ENCODE results near the gene HSDL2.
"Not testable (repeated sequence)": the region's sequence is repeated elsewhere in the genome, so short reads cannot be mapped to it uniquely, and the experiment has no call there.

The HSDL2 gene

DNA sequence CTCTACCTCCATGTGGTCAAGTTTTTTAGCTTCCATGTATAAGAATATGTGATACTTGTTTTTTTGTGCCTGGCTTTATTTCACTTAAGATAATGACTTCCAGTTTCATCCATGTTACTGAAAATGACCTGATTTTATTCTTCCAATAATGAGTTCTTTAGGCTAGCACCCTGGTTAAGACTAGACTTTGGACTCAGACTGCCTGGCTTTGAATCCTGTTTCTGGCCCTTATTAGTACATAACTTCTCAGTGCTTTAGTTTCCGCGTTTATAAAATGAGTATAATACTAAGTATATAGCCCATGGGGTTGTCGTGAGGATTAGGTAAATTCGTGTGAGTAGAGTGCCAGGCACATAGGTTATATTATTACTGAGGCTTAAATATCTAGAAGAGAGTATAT lies 125.2 kb downstream of the HSDL2 start:
- DNase-seq: no peak

DNA sequence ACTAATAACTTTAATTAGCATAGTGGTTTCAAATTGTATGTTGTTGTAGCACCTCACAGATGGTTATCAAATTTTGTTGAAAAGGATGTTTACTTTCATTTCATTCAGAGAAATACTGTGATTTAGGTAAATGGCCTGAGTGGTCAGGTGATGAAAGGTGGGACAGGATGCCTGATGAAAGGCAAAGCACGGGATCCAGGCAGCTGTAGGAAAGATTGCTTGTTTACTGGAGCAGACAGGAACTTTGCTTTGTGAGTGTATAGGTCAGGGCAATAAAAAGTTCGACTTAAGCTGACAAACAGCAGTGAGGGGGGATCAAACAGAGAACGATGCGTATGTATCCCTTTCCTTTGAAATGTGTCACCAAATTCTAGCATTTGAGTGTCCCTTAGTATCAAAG lies 125.7 kb downstream of the HSDL2 start:
- DNase-seq: no peak

- DNase-seq: no peak
Measured at GRCh38 chr9:112506571-112506970, 126.7 kb downstream of the HSDL2 start.

DNA sequence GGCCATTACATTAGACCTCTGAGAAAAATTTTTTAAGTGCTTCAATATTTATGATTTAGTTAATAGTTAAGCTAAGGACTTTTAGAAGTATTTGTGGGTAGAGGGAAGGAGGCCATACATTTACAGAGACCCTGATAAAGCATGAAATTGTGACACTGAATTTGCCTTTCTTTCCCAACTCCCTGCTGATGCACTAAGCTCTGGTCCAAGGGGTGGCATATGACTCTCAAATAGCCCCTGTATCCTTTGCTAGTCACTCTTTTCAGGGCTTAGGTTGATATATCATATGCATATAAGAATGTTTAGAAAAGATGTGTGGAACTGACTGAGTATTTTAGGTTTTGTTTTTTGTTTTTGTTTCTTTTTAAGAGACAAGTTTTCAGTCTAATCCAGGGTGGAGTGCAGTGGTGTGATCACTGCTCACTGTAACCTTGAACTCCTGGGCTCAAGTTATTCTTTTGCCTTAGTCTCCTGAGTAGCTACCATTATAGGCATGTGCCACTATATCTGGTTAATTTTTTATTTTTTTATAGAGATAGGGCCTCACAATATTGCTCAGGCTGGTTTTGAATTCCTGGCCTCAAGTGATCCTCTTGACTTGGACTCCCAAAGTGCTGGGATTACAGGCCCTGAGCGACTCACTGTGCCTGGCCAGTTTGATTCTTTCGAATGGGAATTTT lies 127.2 kb downstream of the HSDL2 start:
- no peak for DNase-seq

GRCh38 chr9:112508377-112508776 lies 128.5 kb downstream of the HSDL2 start:
- DNase-seq: no peak

GRCh38 chr9:112512377-112512776 lies 132.5 kb downstream of the HSDL2 start:
- DNase-seq: not testable (repeated sequence)

- no peak for DNase-seq
Measured at GRCh38 chr9:112516769-112517168, 136.9 kb downstream of the HSDL2 start.

GRCh38 chr9:112520069-112520468 lies 140.2 kb downstream of the HSDL2 start:
- DNase-seq: no peak

DNA sequence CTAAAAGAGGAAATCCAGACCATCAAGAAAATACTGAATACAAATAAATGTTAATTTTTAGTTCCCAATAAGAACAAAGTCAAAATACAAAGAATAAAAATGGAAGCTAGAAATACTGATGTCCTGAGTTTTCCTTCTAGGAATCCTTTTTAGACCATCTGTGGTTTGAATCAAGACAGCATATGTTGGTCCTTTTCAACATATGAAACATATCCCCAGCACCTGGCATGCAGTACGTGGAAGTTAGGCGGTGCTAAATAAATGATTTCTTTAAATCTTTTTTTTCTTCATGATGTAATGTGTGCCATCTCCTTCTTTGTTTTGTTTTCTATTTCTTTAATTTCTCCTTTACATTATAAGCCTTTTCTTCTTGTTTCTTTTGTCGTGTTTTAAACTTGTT lies 140.7 kb downstream of the HSDL2 start:
- DNase-seq: no peak
